Common myeloid progenitor, CD34-positive (primary cell): ENCODE data around the gene SIRPA.

Source experiments
- CTCF ChIA-PET: fragments of 350-600 bp; sonication (Branson Sonifier 250); formaldehyde crosslinking; loops from one replicate; lab custom pipeline; 2021; ENCODE audit warnings: antibody characterized with exemption; lab: Charles Lee
- POLR2A ChIA-PET: fragments of 350-600 bp; sonication (Branson Sonifier 250); formaldehyde crosslinking; loops from one replicate; lab custom pipeline; 2021; ENCODE audit warnings: antibody characterized with exemption; lab: Charles Lee
- DNase-seq, 3 donors: peaks; one replicate each; pipeline versions ENCODE4 v3.0.0 to v3.0.0-alpha.2; 2013
- H3K27ac ChIP-seq, 2 experiments: 1 replicate in 1 of 2; 2 replicates in 1 of 2; pipeline ENCODE4 v1.7.0; 2013; ENCODE audit warnings: inconsistent platforms in 2 of 2, low read length in 2 of 2, mild to moderate bottlenecking in 2 of 2, low read depth in 1 of 2, moderate library complexity in 1 of 2; ENCODE audit not compliant: severe bottlenecking in 2 of 2, insufficient read depth in 1 of 2, poor library complexity in 1 of 2
- H3K27me3 ChIP-seq, 5 experiments: replicated peaks in 2 of 5; 1 replicate in 3 of 5; 2 replicates in 2 of 5; pipeline versions ENCODE4 v1.6.1 to v1.7.0; 2013; ENCODE audit warnings: low read length in 4 of 5, mild to moderate bottlenecking in 2 of 5, moderate library complexity in 2 of 5, inconsistent platforms in 1 of 5; ENCODE audit not compliant: insufficient read depth in 5 of 5, control insufficient read depth in 4 of 5
- H3K36me3 ChIP-seq, 4 experiments: 1 replicate in 2 of 4; 2 replicates in 2 of 4; pipeline versions ENCODE4 v1.6.1 to v1.7.0; 2013; ENCODE audit warnings: low read length in 3 of 4, control low read depth in 1 of 4, mild to moderate bottlenecking in 1 of 4; ENCODE audit not compliant: control insufficient read depth in 4 of 4, insufficient read depth in 4 of 4
- H3K4me1 ChIP-seq, 4 experiments: 1 replicate in 3 of 4; 2 replicates in 1 of 4; pipeline versions ENCODE4 v1.6.1 to v1.7.1; 2013; ENCODE audit warnings: low read length in 3 of 4, mild to moderate bottlenecking in 3 of 4, control low read depth in 1 of 4, inconsistent platforms in 1 of 4, moderate library complexity in 1 of 4; ENCODE audit not compliant: control insufficient read depth in 4 of 4, insufficient read depth in 4 of 4; ENCODE audit errors: control extremely low read depth in 1 of 4
- H3K4me3 ChIP-seq, 7 experiments: 1 replicate in 4 of 7; 2 replicates in 3 of 7; pipeline versions ENCODE4 v1.5.1 to v1.7.0; 2013; ENCODE audit warnings: mild to moderate bottlenecking in 7 of 7, low read length in 6 of 7, moderate library complexity in 6 of 7, inconsistent platforms in 2 of 7, low read depth in 2 of 7, control low read depth in 1 of 7; ENCODE audit not compliant: insufficient read depth in 4 of 7, control insufficient read depth in 1 of 7; ENCODE audit errors: extremely low read depth in 1 of 7
- H3K9me3 ChIP-seq, 5 experiments: 1 replicate in 4 of 5; 2 replicates in 1 of 5; pipeline versions ENCODE4 v1.6.1 to v1.7.1; 2013; ENCODE audit warnings: low read length in 4 of 5, mild to moderate bottlenecking in 2 of 5, inconsistent platforms in 1 of 5, low read depth in 1 of 5, moderate library complexity in 1 of 5; ENCODE audit not compliant: control insufficient read depth in 4 of 5, insufficient read depth in 2 of 5; ENCODE audit errors: control extremely low read depth in 1 of 5
- WGBS: methylation state at CpG from one replicate; pipeline ENCODE4 v1.1.5; 2013; ENCODE audit not compliant: insufficient coverage; 5-methylcytosine and 5-hydroxymethylcytosine counted together

Gene SIRPA

DNA sequence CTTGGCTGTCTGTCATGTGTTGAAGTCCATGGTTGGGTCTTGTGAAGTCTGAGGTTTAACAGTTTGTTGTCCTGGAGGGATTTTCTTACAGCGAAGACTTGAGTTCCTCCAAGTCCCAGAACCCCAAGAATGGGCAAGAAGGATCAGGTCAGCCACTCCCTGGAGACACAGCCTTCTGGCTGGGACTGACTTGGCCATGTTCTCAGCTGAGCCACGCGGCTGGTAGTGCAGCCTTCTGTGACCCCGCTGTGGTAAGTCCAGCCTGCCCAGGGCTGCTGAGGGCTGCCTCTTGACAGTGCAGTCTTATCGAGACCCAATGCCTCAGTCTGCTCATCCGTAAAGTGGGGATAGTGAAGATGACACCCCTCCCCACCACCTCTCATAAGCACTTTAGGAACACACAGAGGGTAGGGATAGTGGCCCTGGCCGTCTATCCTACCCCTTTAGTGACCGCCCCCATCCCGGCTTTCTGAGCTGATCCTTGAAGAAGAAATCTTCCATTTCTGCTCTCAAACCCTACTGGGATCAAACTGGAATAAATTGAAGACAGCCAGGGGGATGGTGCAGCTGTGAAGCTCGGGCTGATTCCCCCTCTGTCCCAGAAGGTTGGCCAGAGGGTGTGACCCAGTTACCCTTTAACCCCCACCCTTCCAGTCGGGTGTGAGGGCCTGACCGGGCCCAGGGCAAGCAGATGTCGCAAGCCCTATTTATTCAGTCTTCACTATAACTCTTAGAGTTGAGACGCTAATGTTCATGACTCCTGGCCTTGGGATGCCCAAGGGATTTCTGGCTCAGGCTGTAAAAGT, 43.5 kb downstream of the SIRPA start:
- Histone ChIP-seq H3K9me3 (no peaks in the 10 kb centered on the region), H3K4me3 (no peak overlapping the region), H3K27me3 (peaks cover 0 to 5% (median 4%) of the 10 kb centered on the region in 5 experiments), H3K4me1 (no peaks in the 10 kb centered on the region), H3K36me3 (peaks cover 0 to 26% (median 9%) of the 10 kb centered on the region in 4 experiments), H3K27ac (no peak overlapping the region)
- ChIA-PET CTCF (interaction anchor here (1.1 kb wide), 1 partner anchor 10 kb away, joined by 3 read pairs; no protein-coding TSS in a partner anchor), POLR2A (no interaction called here)
- 98% methylated on average over 13 of the region's 14 CpGs for WGBS
- no peak for DNase-seq

DNA sequence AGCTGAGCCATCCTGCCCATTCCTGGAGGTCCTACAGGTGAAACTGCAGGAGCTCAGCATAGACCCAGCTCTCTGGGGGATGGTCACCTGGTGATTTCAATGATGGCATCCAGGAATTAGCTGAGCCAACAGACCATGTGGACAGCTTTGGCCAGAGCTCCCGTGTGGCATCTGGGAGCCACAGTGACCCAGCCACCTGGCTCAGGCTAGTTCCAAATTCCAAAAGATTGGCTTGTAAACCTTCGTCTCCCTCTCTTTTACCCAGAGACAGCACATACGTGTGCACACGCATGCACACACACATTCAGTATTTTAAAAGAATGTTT, 44.0 kb downstream of the SIRPA start:
- Histone ChIP-seq H3K9me3 (no peaks in the 10 kb centered on the region), H3K27ac (no peak overlapping the region), H3K4me3 (no peak overlapping the region), H3K27me3 (peaks cover 0 to 11% (median 4%) of the 10 kb centered on the region in 5 experiments), H3K4me1 (no peaks in the 10 kb centered on the region), H3K36me3 (peaks cover 0 to 26% (median 9%) of the 10 kb centered on the region in 4 experiments)
- WGBS: 96% methylated on average over 2 of the region's 4 CpGs
- ChIA-PET CTCF (interaction anchor here (1.1 to 1.4 kb wide), 2 partner anchors 10 to 26 kb away, joined by 3 to 4 read pairs; no protein-coding TSS in a partner anchor), POLR2A (no interaction called here)
- DNase-seq: no peak

DNA sequence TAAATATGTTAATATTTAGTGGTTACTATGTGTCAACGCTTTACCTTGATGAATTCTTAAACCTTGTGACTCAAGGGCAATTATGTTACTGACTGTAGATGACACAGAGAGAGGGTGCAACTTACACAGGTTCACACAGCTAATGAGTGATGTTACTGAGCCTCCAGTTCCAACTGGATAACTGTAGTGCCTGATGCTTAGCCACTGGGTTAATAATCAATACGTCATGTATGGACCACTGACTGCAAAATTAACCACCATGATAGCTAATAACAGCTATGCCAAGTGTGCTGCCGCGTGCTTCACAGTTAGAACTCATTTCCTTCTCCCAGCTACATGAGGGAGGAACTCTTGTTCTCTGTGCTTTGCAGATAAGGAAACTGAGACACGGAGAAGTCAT, 45.4 kb downstream of the SIRPA start:
- Histone ChIP-seq H3K4me1 (peaks cover 0 to 8% (median 0%) of the 10 kb centered on the region in 4 experiments), H3K27me3 (peaks cover 0 to 24% (median 4%) of the 10 kb centered on the region in 5 experiments), H3K27ac (no peak overlapping the region), H3K36me3 (peaks cover 0 to 18% (median 4%) of the 10 kb centered on the region in 4 experiments), H3K9me3 (no peaks in the 10 kb centered on the region), H3K4me3 (no peak overlapping the region)
- 94% methylated on average over 4 of the region's 5 CpGs for WGBS
- no peak for DNase-seq
- POLR2A ChIA-PET: no interaction called here
- CTCF ChIA-PET: interaction anchor here (1.4 kb wide), 1 partner anchor 24 kb away, joined by 4 read pairs; no protein-coding TSS in a partner anchor

GRCh38 chr20:1941226-1941625, 46.0 kb downstream of the SIRPA start:
- POLR2A ChIA-PET: no interaction called here
- CTCF ChIA-PET: no interaction called here
- no peak overlapping the region for H3K4me3 ChIP-seq
- H3K9me3 ChIP-seq: no peaks in the 10 kb centered on the region
- WGBS: 94% methylated on average over 8 of the region's 8 CpGs
- H3K4me1 ChIP-seq: peaks cover 0 to 15% (median 0%) of the 10 kb centered on the region in 4 experiments
- H3K36me3 ChIP-seq: peaks cover 0 to 15% (median 4%) of the 10 kb centered on the region in 4 experiments
- no peak overlapping the region for H3K27ac ChIP-seq
- DNase-seq: no peak
- peaks cover 0 to 31% (median 4%) of the 10 kb centered on the region in 5 experiments for H3K27me3 ChIP-seq

DNA sequence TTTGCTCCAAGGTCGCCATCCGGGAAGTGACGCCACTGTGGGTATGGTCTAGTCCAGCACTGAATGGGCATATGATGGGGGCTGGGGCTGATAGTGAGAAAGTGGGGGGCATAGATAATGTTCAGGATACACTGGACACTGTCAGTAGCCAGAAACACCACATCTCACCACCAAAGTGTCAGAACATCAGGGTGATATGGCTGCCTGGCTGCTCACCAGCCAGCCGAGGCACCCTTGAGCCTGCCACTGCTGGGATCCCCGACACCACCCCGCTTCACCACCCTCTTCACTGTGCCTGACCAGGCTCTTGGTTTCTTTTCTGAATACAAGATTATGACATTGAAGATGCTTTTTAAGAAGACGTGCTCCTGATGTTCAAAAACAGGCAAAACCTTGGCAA, 46.9 kb downstream of the SIRPA start:
- DNase-seq: no peak
- ChIA-PET POLR2A (no interaction called here), CTCF (no interaction called here)
- Histone ChIP-seq H3K4me3 (no peak overlapping the region), H3K4me1 (peaks cover 0 to 22% (median 5%) of the 10 kb centered on the region in 4 experiments), H3K36me3 (peaks cover 0 to 11% (median 2%) of the 10 kb centered on the region in 4 experiments), H3K9me3 (no peaks in the 10 kb centered on the region), H3K27me3 (peaks cover 4 to 39% (median 10%) of the 10 kb centered on the region in 5 experiments), H3K27ac (no peak overlapping the region)
- 97% methylated on average over 3 of the region's 7 CpGs for WGBS

GRCh38 chr20:1942486-1943274, 47.5 kb downstream of the SIRPA start:
- H3K27me3 ChIP-seq: peaks cover 4 to 45% (median 16%) of the 10 kb centered on the region in 5 experiments
- DNase-seq: no peak
- H3K9me3 ChIP-seq: no peaks in the 10 kb centered on the region
- peaks cover 0 to 25% (median 7%) of the 10 kb centered on the region in 4 experiments for H3K4me1 ChIP-seq
- no peak overlapping the region for H3K4me3 ChIP-seq
- ChIA-PET POLR2A (no interaction called here), CTCF (no interaction called here)
- peaks cover 0 to 5% (median 2%) of the 10 kb centered on the region in 4 experiments for H3K36me3 ChIP-seq
- no peak overlapping the region for H3K27ac ChIP-seq
- WGBS: 87% methylated on average over 13 of the region's 13 CpGs
